ENCODE measurements around the gene OLFM4. TPM values are rescaled to one million over a fixed set of nuclear protein-coding genes. Genes with fewer than 3 reads are reported as not detected.

OLFM4 gene
- total and polyA plus RNA-seq, 2 experiments from 2014 or later: not detected

- Mint-ChIP-seq H3K27ac (no peak overlapping the region), H3K27me3 (ENCODE audit: insufficient read depth, low read depth, poor library complexity) (peaks cover 5% of the 10 kb centered on the region)
- TF ChIP-seq CREB1 (CRISPR knock-in tag; IDR thresholded peaks at IDR 0.05; ENCODE audit: low read depth) (no peak), NANOG (IDR thresholded peaks at IDR 0.05; ENCODE audit: borderline replicate concordance) (no peak), JUNB (IDR thresholded peaks at IDR 0.05; ENCODE audit: unreplicated experiment) (no peak), ZNF462 (CRISPR knock-in tag; IDR thresholded peaks at IDR 0.05) (no peak), STAT1 (IDR thresholded peaks at IDR 0.05; ENCODE audit: unreplicated experiment) (no peak), EZH2 (IDR thresholded peaks at IDR 0.05; ENCODE audit: low read depth, unreplicated experiment) (no peak), REST (IDR thresholded peaks at IDR 0.05; ENCODE audit: unreplicated experiment) (no peak), ETS1 (IDR thresholded peaks at IDR 0.05) (no peak), CTCF (conservative IDR thresholded peaks at IDR 0.05; ENCODE audit: low read depth in 2 of 2) (no peak), EZH2phosphoT487 (IDR thresholded peaks at IDR 0.05; ENCODE audit: unreplicated experiment) (no peak), ZNF114 (CRISPR knock-in tag; IDR thresholded peaks at IDR 0.05) (no peak), ZNF331 (CRISPR knock-in tag; IDR thresholded peaks at IDR 0.05; ENCODE audit: low read depth) (no peak), POLR2AphosphoS5 (IDR thresholded peaks at IDR 0.05; ENCODE audit: low read depth) (no peak)
Measured at GRCh38 chr13:52997951-52998876, 30.4 kb upstream of the OLFM4 start.

More at GRCh38 chr13:52997951-52998876, 30.4 kb upstream of the OLFM4 start:
- DNase-seq (ENCODE audit: low spot score) (no peak), ATAC-seq (no peak)
- Mint-ChIP-seq H3K4me3 (no peak overlapping the region), H3K9me3 (peaks cover 4% of the 10 kb centered on the region; the same call in 1 of the 3 replicates), H3K36me3 (ENCODE audit: low read depth) (no peaks in the 10 kb centered on the region), H3K4me1 (peaks cover 18% of the 10 kb centered on the region)
- Histone ChIP-seq H3K4me1 (ENCODE audit: insufficient read depth) (peaks cover 19% of the 10 kb centered on the region), H3K9me2 (ENCODE audit: insufficient read depth) (no peaks in the 10 kb centered on the region; the same call in 1 of the 2 replicates), H3K36me3 (ENCODE audit: insufficient read depth) (no peaks in the 10 kb centered on the region), H3K27ac (ENCODE audit: low read depth) (no peak overlapping the region), H3K79me2 (replicated peaks; ENCODE audit: insufficient read depth) (no peaks in the 10 kb centered on the region), H2AFZ (no peak overlapping the region), H3K4me3 (no peak overlapping the region), H3K4me2 (no peak overlapping the region), H3F3A (replicated peaks; ENCODE audit: low read depth) (no peaks in the 10 kb centered on the region), H3K27me3 (ENCODE audit: insufficient read depth) (no peaks in the 10 kb centered on the region), H4K20me1 (replicated peaks; ENCODE audit: insufficient read depth) (no peaks in the 10 kb centered on the region)
